K562 (cell line): ENCODE results near the gene ACAT2. TPM values are rescaled to one million over a fixed set of nuclear protein-coding genes. Genes with fewer than 3 reads are reported as not detected.

Source experiments
- ARID4B ChIP-seq: sonication (generic); formaldehyde crosslinking; IDR thresholded peaks from 2 replicates; pipeline ENCODE4 v1.8.0; 2022; ENCODE audit warnings: mild to moderate bottlenecking, missing genetic modification reagents
- ELF2 ChIP-seq: fragments of 250-450 bp; sonication (Bioruptor Pico); IDR thresholded peaks from 2 replicates; pipeline ENCODE4 v1.5.0; 2021; ENCODE audit warnings: mild to moderate bottlenecking
- HNRNPL ChIP-seq: fragments of 200-400 bp; formaldehyde crosslinking; IDR thresholded peaks from 2 replicates; pipeline ENCODE4 v1.6.1; 2017; ENCODE audit warnings: low read depth, mild to moderate bottlenecking, low read length
- HNRNPUL1 ChIP-seq: fragments of 200-400 bp; formaldehyde crosslinking; IDR thresholded peaks from 2 replicates; pipeline ENCODE4 v1.6.1; 2017; ENCODE audit warnings: low read length
- PATZ1 ChIP-seq: fragments of 250-450 bp; sonication (Bioruptor Pico); IDR thresholded peaks from 2 replicates; pipeline ENCODE4 v1.5.0; 2020; ENCODE audit warnings: mild to moderate bottlenecking, borderline replicate concordance
- SETDB1 ChIP-seq: IDR thresholded peaks from one replicate; pipeline ENCODE4 v1.6.1; 2012; ENCODE audit warnings: low read length, control low read depth, inconsistent platforms
- TBP ChIP-seq: optimal IDR thresholded peaks from 2 replicates; pipeline ENCODE3; 2011; ENCODE audit warnings: low read depth, low read length, improper control_type of control experiment
- U2AF1 ChIP-seq: fragments of 200-400 bp; formaldehyde crosslinking; optimal IDR thresholded peaks from 2 replicates; pipeline ENCODE3; 2017; ENCODE audit warnings: mild to moderate bottlenecking, low read depth, low read length, moderate library complexity
- ZBTB1 ChIP-seq: sonication (generic); formaldehyde crosslinking; IDR thresholded peaks from 2 replicates; pipeline ENCODE4 v1.8.1; 2023; ENCODE audit warnings: missing genetic modification reagents, low read depth, mild to moderate bottlenecking, borderline replicate concordance
- ZC3H8 ChIP-seq: fragments of 450-650 bp; IDR thresholded peaks from 2 replicates; pipeline ENCODE4 v1.6.1; 2017
- ZKSCAN1 ChIP-seq: fragments of 150-350 bp; IDR thresholded peaks from 2 replicates; pipeline ENCODE4 v1.6.1; 2016; ENCODE audit warnings: low read depth, low read length
- ZNF3 ChIP-seq: fragments of 250-450 bp; sonication (Bioruptor Pico); IDR thresholded peaks from 2 replicates; pipeline ENCODE4 v1.5.0; 2021; ENCODE audit warnings: mild to moderate bottlenecking, moderate library complexity
- polyA plus RNA-seq, 8 experiments: library from polyadenylated mRNA; depleted of rRNA in 4 of 8; stranded (reverse) in 5 of 8; unstranded in 3 of 8; fragments of >200 nt; fragmentation: Nextera tagmentation in 2 of 8; fragmentation: Illumina TruSeq in 1 of 8; extraction: Ambion mirVana in 2 of 8; extraction: Trizol in 1 of 8; gene quantifications; 2 replicates each; pipeline versions ENCODE4 v1.2.1 to v1.2.3, GENCODE V29; 2011 to 2014; ENCODE audit warnings: inconsistent platforms in 1 of 8, missing spikeins in 1 of 8
- total RNA-seq, 7 experiments: library from RNA; depleted of rRNA in 6 of 7; stranded (reverse); fragments of >200 nt in 6 of 7; fragmentation: Illumina TruSeq in 2 of 7; extraction: Trizol in 2 of 7; gene quantifications; 2 replicates each; pipeline versions ENCODE4 v1.2.1 to v1.2.3, GENCODE V29; 2011 to 2021; ENCODE audit warnings: low replicate concordance in 1 of 7
- TF ChIP-seq, protein P1 (sequence below): IDR thresholded peaks from 2 replicates; pipeline ENCODE4 v1.6.1; 2014; ENCODE audit warnings: antibody characterized with exemption
- TF ChIP-seq, protein P2 (sequence below), 3 experiments: fragments of 200-800 bp in 1 of 3; sonication (Bioruptor generic) in 1 of 3; sonication (generic) in 1 of 3; formaldehyde crosslinking in 1 of 3; IDR thresholded peaks; 2 replicates each; pipeline versions ENCODE4 v1.6.1 to v1.8.0; 2016 to 2022; ENCODE audit warnings: mild to moderate bottlenecking in 2 of 3, missing compliant biosample characterization in 2 of 3, missing genetic modification characterization in 2 of 3, missing genetic modification reagents in 1 of 3
- TF ChIP-seq, protein P3 (sequence below): sonication (generic); formaldehyde crosslinking; IDR thresholded peaks from 2 replicates; pipeline ENCODE4 v1.8.0; 2022; ENCODE audit warnings: missing genetic modification reagents, mild to moderate bottlenecking, moderate library complexity, borderline replicate concordance

ACAT2 gene
- total and polyA plus RNA-seq, 9 of the 15 experiments (the other 6 are each of a cell fraction or from before 2014, with no cell fraction given): 63.0 to 309 (median 144) TPM

- TF ChIP-seq, protein P1, sequence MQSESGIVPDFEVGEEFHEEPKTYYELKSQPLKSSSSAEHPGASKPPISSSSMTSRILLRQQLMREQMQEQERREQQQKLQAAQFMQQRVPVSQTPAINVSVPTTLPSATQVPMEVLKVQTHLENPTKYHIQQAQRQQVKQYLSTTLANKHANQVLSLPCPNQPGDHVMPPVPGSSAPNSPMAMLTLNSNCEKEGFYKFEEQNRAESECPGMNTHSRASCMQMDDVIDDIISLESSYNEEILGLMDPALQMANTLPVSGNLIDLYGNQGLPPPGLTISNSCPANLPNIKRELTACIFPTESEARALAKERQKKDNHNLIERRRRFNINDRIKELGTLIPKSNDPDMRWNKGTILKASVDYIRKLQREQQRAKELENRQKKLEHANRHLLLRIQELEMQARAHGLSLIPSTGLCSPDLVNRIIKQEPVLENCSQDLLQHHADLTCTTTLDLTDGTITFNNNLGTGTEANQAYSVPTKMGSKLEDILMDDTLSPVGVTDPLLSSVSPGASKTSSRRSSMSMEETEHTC: peak; percentile 90
- TF ChIP-seq ZNF3 (CRISPR knock-in tag): no peak
- TF ChIP-seq, protein P2, sequence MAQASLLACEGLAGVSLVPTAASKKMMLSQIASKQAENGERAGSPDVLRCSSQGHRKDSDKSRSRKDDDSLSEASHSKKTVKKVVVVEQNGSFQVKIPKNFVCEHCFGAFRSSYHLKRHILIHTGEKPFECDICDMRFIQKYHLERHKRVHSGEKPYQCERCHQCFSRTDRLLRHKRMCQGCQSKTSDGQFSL (CRISPR knock-in tag; IDR thresholded peaks at IDR 0.05): 0 out of 2 replicates have a peak, but pooled peaks have one; percentile 11
- TF ChIP-seq, protein P2 (tag; IDR thresholded peaks at IDR 0.05): no peak
- TF ChIP-seq, protein P3, sequence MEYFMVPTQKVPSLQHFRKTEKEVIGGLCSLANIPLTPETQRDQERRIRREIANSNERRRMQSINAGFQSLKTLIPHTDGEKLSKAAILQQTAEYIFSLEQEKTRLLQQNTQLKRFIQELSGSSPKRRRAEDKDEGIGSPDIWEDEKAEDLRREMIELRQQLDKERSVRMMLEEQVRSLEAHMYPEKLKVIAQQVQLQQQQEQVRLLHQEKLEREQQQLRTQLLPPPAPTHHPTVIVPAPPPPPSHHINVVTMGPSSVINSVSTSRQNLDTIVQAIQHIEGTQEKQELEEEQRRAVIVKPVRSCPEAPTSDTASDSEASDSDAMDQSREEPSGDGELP: peak; percentile 96
- TF ChIP-seq ZKSCAN1: no peak; the same call in 1 of the 2 replicates
- TF ChIP-seq HNRNPUL1: no peak
- peak; percentile 86; the same call in 1 of the 2 replicates for TF ChIP-seq ZBTB1 (CRISPR knock-in tag)
- no peak for TF ChIP-seq SETDB1
- TF ChIP-seq ZC3H8: no peak
- TF ChIP-seq HNRNPL: peak; percentile 85
- no peak for TF ChIP-seq ELF2
- TF ChIP-seq TBP: peak; percentile 85
- TF ChIP-seq ARID4B (CRISPR knock-in tag): peak; percentile 96
- peak; percentile 75; the same call in 1 of the 2 replicates for TF ChIP-seq PATZ1
- peak; percentile 98 for TF ChIP-seq U2AF1
These were observed 34.7 kb upstream of the ACAT2 start, which contains the start of gene WTAP (continued) for GRCh38 chr6:159726918-159727716.
